ENCODE results near the gene GAS2L1.

DNA sequence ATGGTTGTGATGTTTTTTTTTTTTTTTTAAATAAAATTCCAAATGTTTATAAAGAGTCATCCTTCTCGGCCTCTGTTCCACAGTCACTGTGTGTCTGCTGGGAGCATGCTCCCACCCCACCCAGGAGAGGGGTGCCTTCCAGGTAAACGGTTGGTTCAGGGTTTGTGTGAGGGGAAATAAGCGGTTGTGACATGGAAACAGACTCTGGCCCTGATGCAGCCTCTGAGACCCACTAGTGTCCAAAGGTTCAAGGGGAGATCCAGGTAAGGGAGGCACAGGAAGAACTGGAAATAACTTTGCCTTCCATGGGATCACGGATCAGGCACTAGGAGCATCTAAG lies 6.0 kb upstream of the GAS2L1 start:
- TF ChIP-seq POLR2AphosphoS5 (IDR thresholded peaks at IDR 0.05; ENCODE audit: borderline replicate concordance, low read depth, low read length) (no peak), EZH2 (IDR thresholded peaks at IDR 0.05) (no peak), FOXP2 (optimal IDR thresholded peaks at IDR 0.05; ENCODE audit: control extremely low read depth, extremely low read length, insufficient read depth) (no peak)
